Calu3 (cell line): ENCODE measurements around the gene MRPL33. TPM values are rescaled to one million over a fixed set of nuclear protein-coding genes. Genes with fewer than 3 reads are reported as not detected.

Experiments
- BruUV-seq: library from RNA; stranded (reverse); fragments of 400-500 nt; replicated peaks from 2 replicates; lab custom pipeline; 2021; lab: Mats Ljungman, UMichigan
- CTCF ChIA-PET: fragments of 300-600 bp; sonication (Branson Sonifier 250); formaldehyde crosslinking; loops from one replicate; lab custom pipeline; 2022; ENCODE audit warnings: antibody characterized with exemption; lab: Charles Lee
- DNase-seq: peaks from one replicate; pipeline ENCODE4 v3.0.0; 2022
- H3K27ac Mint-ChIP-seq: one replicate; pipeline ENCODE4 v1.8.0; 2022; ENCODE audit warnings: mixed read lengths; ENCODE audit not compliant: unreplicated experiment
- H3K27me3 Mint-ChIP-seq: one replicate; pipeline ENCODE4 v1.8.0; 2022; ENCODE audit warnings: mixed read lengths; ENCODE audit not compliant: unreplicated experiment
- H3K36me3 Mint-ChIP-seq: one replicate; pipeline ENCODE4 v1.8.0; 2022; ENCODE audit warnings: mild to moderate bottlenecking, moderate library complexity, mixed read lengths; ENCODE audit not compliant: insufficient read depth, unreplicated experiment
- H3K4me1 Mint-ChIP-seq: one replicate; pipeline ENCODE4 v1.8.0; 2022; ENCODE audit warnings: mild to moderate bottlenecking, low read depth, mixed read lengths; ENCODE audit not compliant: unreplicated experiment
- H3K4me3 Mint-ChIP-seq: one replicate; pipeline ENCODE4 v1.8.0; 2022; ENCODE audit warnings: mild to moderate bottlenecking, low read depth, moderate library complexity, mixed read lengths; ENCODE audit not compliant: unreplicated experiment
- H3K9me3 Mint-ChIP-seq: one replicate; pipeline ENCODE4 v1.8.0; 2022; ENCODE audit warnings: low read depth, mixed read lengths; ENCODE audit not compliant: unreplicated experiment
- intact Hi-C: fragments of 100-400 bp; cut with micrococcal nuclease; formaldehyde crosslinking; loops from one replicate; pipeline ENCODE4 v1.10.0; 2022; ENCODE audit not compliant: unreplicated experiment
- total RNA-seq: library from RNA; stranded (reverse); gene quantifications from 2 replicates; pipeline ENCODE4 v1.2.3, GENCODE V29; 2022
- TF ChIP-seq, protein P1 (sequence below): fragments of 200-600 bp; IDR thresholded peaks from one replicate; pipeline ENCODE4 v1.8.0; 2022; ENCODE audit warnings: antibody characterized with exemption; ENCODE audit not compliant: unreplicated experiment

The MRPL33 gene
- total RNA-seq, 1 experiment from 2014 or later: 82.9 TPM

DNA sequence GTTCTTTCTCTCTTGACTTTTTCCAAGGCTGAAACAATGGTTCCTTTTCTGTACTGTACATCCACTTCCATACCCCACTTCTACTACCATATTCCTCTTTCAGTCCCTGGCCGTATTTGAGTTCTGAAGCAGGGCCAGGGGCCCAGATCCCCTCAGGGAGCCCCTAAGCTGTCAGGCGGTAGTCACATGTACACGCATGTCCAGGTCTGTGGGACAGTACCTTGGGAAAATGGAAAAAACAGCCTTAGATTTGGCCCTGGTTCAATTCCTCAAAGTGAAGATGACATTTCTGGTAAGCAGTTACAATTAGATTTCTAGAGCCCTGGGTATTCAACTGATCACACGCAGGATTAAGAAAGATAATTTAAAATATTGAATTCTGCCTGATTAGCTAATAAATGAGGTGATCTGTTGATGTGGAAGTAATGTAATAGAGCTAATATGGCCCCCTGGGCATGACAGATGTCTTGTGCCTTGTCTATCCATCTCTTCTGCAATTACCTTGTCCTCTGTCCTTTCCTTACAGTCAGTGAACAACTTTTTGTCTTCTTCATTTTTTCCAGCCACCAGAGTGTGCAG, 44.4 kb downstream of the MRPL33 start:
- CTCF ChIA-PET: interaction anchor here (1.0 kb wide), 1 partner anchor 16 kb away, joined by 7 read pairs; no protein-coding TSS in a partner anchor
- no TSS peak for BruUV-seq
- no peak for DNase-seq
- Mint-ChIP-seq H3K36me3 (no peaks in the 10 kb centered on the region), H3K4me3 (no peak overlapping the region), H3K4me1 (peaks cover 3% of the 10 kb centered on the region), H3K27me3 (no peaks in the 10 kb centered on the region), H3K27ac (no peak overlapping the region), H3K9me3 (no peaks in the 10 kb centered on the region)
- TF ChIP-seq, protein P1, sequence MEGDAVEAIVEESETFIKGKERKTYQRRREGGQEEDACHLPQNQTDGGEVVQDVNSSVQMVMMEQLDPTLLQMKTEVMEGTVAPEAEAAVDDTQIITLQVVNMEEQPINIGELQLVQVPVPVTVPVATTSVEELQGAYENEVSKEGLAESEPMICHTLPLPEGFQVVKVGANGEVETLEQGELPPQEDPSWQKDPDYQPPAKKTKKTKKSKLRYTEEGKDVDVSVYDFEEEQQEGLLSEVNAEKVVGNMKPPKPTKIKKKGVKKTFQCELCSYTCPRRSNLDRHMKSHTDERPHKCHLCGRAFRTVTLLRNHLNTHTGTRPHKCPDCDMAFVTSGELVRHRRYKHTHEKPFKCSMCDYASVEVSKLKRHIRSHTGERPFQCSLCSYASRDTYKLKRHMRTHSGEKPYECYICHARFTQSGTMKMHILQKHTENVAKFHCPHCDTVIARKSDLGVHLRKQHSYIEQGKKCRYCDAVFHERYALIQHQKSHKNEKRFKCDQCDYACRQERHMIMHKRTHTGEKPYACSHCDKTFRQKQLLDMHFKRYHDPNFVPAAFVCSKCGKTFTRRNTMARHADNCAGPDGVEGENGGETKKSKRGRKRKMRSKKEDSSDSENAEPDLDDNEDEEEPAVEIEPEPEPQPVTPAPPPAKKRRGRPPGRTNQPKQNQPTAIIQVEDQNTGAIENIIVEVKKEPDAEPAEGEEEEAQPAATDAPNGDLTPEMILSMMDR: no peak
- intact Hi-C loops: no loop called here

DNA sequence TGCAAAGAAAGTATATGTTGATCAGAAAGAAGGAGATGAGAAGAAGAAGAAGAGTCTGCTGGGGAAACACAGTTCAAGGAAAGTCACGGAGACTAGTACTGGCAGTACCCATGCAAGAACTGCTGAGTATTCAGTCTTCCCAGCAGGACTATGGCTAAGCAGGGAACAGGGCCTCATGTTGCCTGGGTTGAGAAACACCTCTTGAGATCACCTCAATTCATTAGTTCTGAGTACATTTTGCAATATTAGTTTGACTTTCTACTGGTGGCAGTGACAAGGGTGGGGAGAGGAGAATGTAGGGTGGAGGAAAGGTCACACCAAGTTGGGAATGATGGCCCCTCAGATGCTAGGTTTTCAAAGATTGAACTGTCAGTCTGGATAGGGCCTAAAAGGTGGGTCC, 50.5 kb downstream of the MRPL33 start:
- no peak for DNase-seq
- H3K9me3 Mint-ChIP-seq: peaks cover 3% of the 10 kb centered on the region
- TF ChIP-seq, protein P1: no peak
- H3K4me1 Mint-ChIP-seq: no peaks in the 10 kb centered on the region
- no peaks in the 10 kb centered on the region for H3K27me3 Mint-ChIP-seq
- CTCF ChIA-PET: no interaction called here
- no peaks in the 10 kb centered on the region for H3K36me3 Mint-ChIP-seq
- H3K27ac Mint-ChIP-seq: no peak overlapping the region
- BruUV-seq: no TSS peak
- H3K4me3 Mint-ChIP-seq: no peak overlapping the region
- intact Hi-C loops: loop anchor here (5.0 kb wide), 1 partner anchor 35 kb away; no protein-coding TSS in a partner anchor

DNA sequence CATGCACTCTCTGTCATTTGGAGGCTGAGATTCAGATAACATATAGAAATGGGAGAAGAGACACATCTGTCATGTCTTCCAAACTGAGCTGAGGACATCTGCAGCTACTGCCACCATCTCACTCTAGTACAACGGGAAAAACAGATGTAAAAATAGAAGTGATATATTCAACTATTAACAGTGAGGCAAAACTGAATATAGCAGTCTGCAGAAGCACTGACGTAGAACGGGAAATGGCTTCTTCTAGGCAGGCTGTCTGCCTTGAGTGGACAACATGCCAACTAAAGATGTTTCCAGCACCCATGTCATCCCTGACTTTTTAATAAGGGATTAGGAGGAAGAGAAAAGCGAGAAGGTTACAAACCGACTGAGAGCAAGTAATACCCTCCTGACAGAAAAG, 51.6 kb downstream of the MRPL33 start:
- no peak for DNase-seq
- Mint-ChIP-seq H3K4me1 (peaks cover 5% of the 10 kb centered on the region), H3K27ac (no peak overlapping the region), H3K27me3 (no peaks in the 10 kb centered on the region), H3K9me3 (peaks cover 3% of the 10 kb centered on the region), H3K36me3 (no peaks in the 10 kb centered on the region), H3K4me3 (no peak overlapping the region)
- no TSS peak for BruUV-seq
- CTCF ChIA-PET: interaction anchor here (1.3 kb wide), 1 partner anchor 70 kb away, joined by 3 read pairs; no protein-coding TSS in a partner anchor
- TF ChIP-seq, protein P1: no peak
- intact Hi-C loops: loop anchor here (5.0 kb wide), 1 partner anchor 34 kb away; no protein-coding TSS in a partner anchor

DNA sequence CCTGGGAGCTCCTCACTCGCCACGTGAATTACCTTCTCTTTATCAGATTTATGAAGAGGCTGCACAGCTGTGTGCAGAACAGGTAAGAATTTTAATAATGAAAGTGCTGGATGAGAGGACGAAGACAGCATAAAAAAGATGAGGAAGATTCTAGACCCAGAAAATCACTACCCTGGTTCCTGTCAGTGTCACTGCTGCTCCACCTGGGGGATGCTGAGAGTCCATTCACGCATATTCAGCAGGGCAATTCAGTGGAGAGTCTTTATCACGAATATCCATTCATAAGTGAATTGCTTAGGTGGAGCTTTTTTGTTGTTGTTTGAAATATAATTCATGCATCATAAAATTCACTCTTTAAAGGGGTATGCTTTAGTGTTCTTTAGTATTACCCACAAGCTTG, 52.0 kb downstream of the MRPL33 start:
- Mint-ChIP-seq H3K27me3 (no peaks in the 10 kb centered on the region), H3K27ac (no peak overlapping the region), H3K4me1 (peaks cover 9% of the 10 kb centered on the region), H3K4me3 (no peak overlapping the region), H3K9me3 (peaks cover 3% of the 10 kb centered on the region), H3K36me3 (no peaks in the 10 kb centered on the region)
- intact Hi-C loops: loop anchor here (5.0 kb wide), 1 partner anchor 34 kb away; no protein-coding TSS in a partner anchor
- no TSS peak for BruUV-seq
- DNase-seq: no peak
- TF ChIP-seq, protein P1: no peak
- CTCF ChIA-PET: interaction anchor here (1.3 kb wide), 1 partner anchor 71 kb away, joined by 3 read pairs; no protein-coding TSS in a partner anchor
